PC-3 (cell line): ENCODE measurements around the gene TMA7. TPM values are rescaled to one million over a fixed set of nuclear protein-coding genes. Genes with fewer than 3 reads are reported as not detected.

Experiments used
- ATAC-seq: fragments of 200-7000 bp; cut with Tn5 transposase; 2 replicates; pipeline ENCODE4 v1.9.1; 2020; ENCODE audit warnings: mild to moderate bottlenecking, moderate library complexity
- BruUV-seq: library from RNA; stranded (reverse); fragments of 400-500 nt; replicated peaks from 2 replicates; lab custom pipeline; 2021; lab: Mats Ljungman, UMichigan
- CTCF ChIA-PET: fragments of 300-600 bp; sonication (Branson Sonifier 250); formaldehyde crosslinking; loops from one replicate; lab custom pipeline; 2022; ENCODE audit warnings: antibody characterized with exemption; lab: Charles Lee
- POLR2A ChIA-PET: fragments of 300-600 bp; sonication (Branson Sonifier 250); formaldehyde crosslinking; loops from one replicate; lab custom pipeline; 2022; ENCODE audit warnings: antibody characterized with exemption; ENCODE audit not compliant: unreplicated experiment; lab: Charles Lee
- DNase-seq: peaks from one replicate; pipeline ENCODE4 v3.0.0-alpha.2; 2015
- H2AFZ ChIP-seq: fragments of 300-600 bp; sonication (generic); 2 replicates; pipeline ENCODE4 v1.6.0; 2016; ENCODE audit warnings: antibody characterized with exemption, low read length
- H3F3A ChIP-seq: fragments of 300-600 bp; sonication (generic); one replicate; pipeline ENCODE4 v1.6.0; 2017; ENCODE audit warnings: antibody characterized with exemption, low read length, control low read depth, mild to moderate bottlenecking; ENCODE audit not compliant: unreplicated experiment
- H3K27ac ChIP-seq: fragments of 300-600 bp; sonication (generic); 2 replicates; pipeline ENCODE4 v1.5.1; 2016; ENCODE audit warnings: mild to moderate bottlenecking, low read length
- H3K27me3 ChIP-seq: fragments of 300-600 bp; sonication (generic); 2 replicates; pipeline ENCODE4 v1.6.1; 2016; ENCODE audit warnings: low read length, mixed read lengths
- H3K36me3 ChIP-seq: fragments of 300-600 bp; sonication (generic); 2 replicates; pipeline ENCODE4 v1.6.1; 2016; ENCODE audit warnings: low read depth, mixed run types, low read length, mixed read lengths
- H3K4me1 ChIP-seq: fragments of 300-600 bp; sonication (generic); 2 replicates; pipeline ENCODE4 v1.5.1; 2016; ENCODE audit warnings: low read length; ENCODE audit not compliant: insufficient read depth
- H3K4me2 ChIP-seq: fragments of 300-600 bp; sonication (generic); 2 replicates; pipeline ENCODE4 v1.6.0; 2016; ENCODE audit warnings: low read length
- H3K4me3 ChIP-seq: fragments of 300-600 bp; sonication (generic); 2 replicates; pipeline ENCODE4 v1.5.1; 2016; ENCODE audit warnings: mild to moderate bottlenecking, low read length, mixed read lengths
- H3K79me2 ChIP-seq: fragments of 300-600 bp; sonication (generic); 2 replicates; pipeline ENCODE4 v1.6.1; 2017; ENCODE audit warnings: low read length, mixed read lengths
- H3K9ac ChIP-seq: fragments of 300-600 bp; sonication (generic); 2 replicates; pipeline ENCODE4 v1.6.0; 2016; ENCODE audit warnings: mild to moderate bottlenecking, low read length
- H3K9me2 ChIP-seq: fragments of 300-600 bp; sonication (generic); replicated peaks from 2 replicates; pipeline ENCODE4 v1.6.1; 2016; ENCODE audit warnings: mixed run types, low read length, mixed read lengths
- H3K9me3 ChIP-seq: fragments of 300-600 bp; sonication (generic); 2 replicates; pipeline ENCODE4 v1.6.1; 2016; ENCODE audit warnings: low read length, mixed read lengths
- H4K20me1 ChIP-seq: fragments of 300-600 bp; sonication (generic); 2 replicates; pipeline ENCODE4 v1.6.1; 2016; ENCODE audit warnings: low read length, mixed read lengths
- CTCF ChIP-seq: fragments of 300-600 bp; sonication (generic); conservative IDR thresholded peaks from 2 replicates; pipeline ENCODE4 v1.5.1; 2017; ENCODE audit warnings: antibody characterized with exemption, low read depth, mild to moderate bottlenecking, low read length
- EZH2 ChIP-seq: fragments of 300-600 bp; sonication (generic); IDR thresholded peaks from one replicate; pipeline ENCODE4 v1.6.1; 2017; ENCODE audit warnings: antibody characterized with exemption, mild to moderate bottlenecking, low read length; ENCODE audit not compliant: unreplicated experiment
- EZH2phosphoT487 ChIP-seq: fragments of 300-600 bp; sonication (generic); IDR thresholded peaks from 2 replicates; pipeline ENCODE4 v1.6.1; 2018; ENCODE audit warnings: mild to moderate bottlenecking, antibody characterized with exemption, low read length, borderline replicate concordance
- intact Hi-C: fragments of 100-400 bp; cut with micrococcal nuclease; formaldehyde crosslinking; loops from 2 replicates; pipeline ENCODE4 v1.9.0; 2023
- total RNA-seq: library from RNA; depleted of rRNA; stranded (reverse); fragments of >200 nt; gene quantifications from 2 replicates; pipeline ENCODE4 v1.2.3, GENCODE V29; 2014

TMA7 gene
- total RNA-seq, 1 experiment from 2014 or later = 517 TPM

GRCh38 chr3:48486952-48487351 lies 46.9 kb downstream of the TMA7 start:
- H3K36me3 ChIP-seq = peaks cover 3% of the 10 kb centered on the region; the same call in 1 of the 2 replicates
- ChIA-PET POLR2A (no interaction called here), CTCF (no interaction called here)
- no peak overlapping the region for H3K9ac ChIP-seq
- BruUV-seq = no TSS peak
- H2AFZ ChIP-seq = no peak overlapping the region
- no peaks in the 10 kb centered on the region for H3K9me3 ChIP-seq
- intact Hi-C loops = no loop called here
- H3K9me2 ChIP-seq = no peaks in the 10 kb centered on the region
- no peaks in the 10 kb centered on the region for H3F3A ChIP-seq
- H3K27me3 ChIP-seq = no peaks in the 10 kb centered on the region
- no peaks in the 10 kb centered on the region for H4K20me1 ChIP-seq
- no peak overlapping the region for H3K4me3 ChIP-seq
- no peaks in the 10 kb centered on the region for H3K79me2 ChIP-seq
- H3K4me1 ChIP-seq = no peaks in the 10 kb centered on the region
- no peak overlapping the region for H3K27ac ChIP-seq
- TF ChIP-seq EZH2 (no peak), EZH2phosphoT487 (no peak), CTCF (no peak)
- DNase-seq (no peak), ATAC-seq (no peak)
- H3K4me2 ChIP-seq = no peak overlapping the region

- H3K9ac ChIP-seq = no peak overlapping the region
- no peaks in the 10 kb centered on the region for H3K4me1 ChIP-seq
- no peaks in the 10 kb centered on the region for H3K9me2 ChIP-seq
- H4K20me1 ChIP-seq = no peaks in the 10 kb centered on the region
- ATAC-seq = no peak
- H3K4me3 ChIP-seq = no peak overlapping the region
- no peaks in the 10 kb centered on the region for H3K79me2 ChIP-seq
- no peak for DNase-seq
- no peak overlapping the region for H3K27ac ChIP-seq
- no peak overlapping the region for H2AFZ ChIP-seq
- H3F3A ChIP-seq = no peaks in the 10 kb centered on the region
- peaks cover 3% of the 10 kb centered on the region; the same call in 1 of the 2 replicates for H3K36me3 ChIP-seq
- BruUV-seq = no TSS peak
- intact Hi-C loops = no loop called here
- POLR2A ChIA-PET = interaction anchor here (0.6 kb wide), 1 partner anchor 36 kb away, joined by 4 read pairs; no protein-coding TSS in a partner anchor
- H3K4me2 ChIP-seq = no peak overlapping the region
- no peak for TF ChIP-seq EZH2
- no peak for TF ChIP-seq EZH2phosphoT487
- TF ChIP-seq CTCF = no peak
- no peaks in the 10 kb centered on the region for H3K27me3 ChIP-seq
- CTCF ChIA-PET = no interaction called here
- H3K9me3 ChIP-seq = no peaks in the 10 kb centered on the region
These were observed 52.6 kb downstream of the TMA7 start for GRCh38 chr3:48492461-48493202.

- Histone ChIP-seq H3K4me3 (no peak overlapping the region), H4K20me1 (no peaks in the 10 kb centered on the region), H3K27ac (no peak overlapping the region), H2AFZ (no peak overlapping the region), H3K9me3 (no peaks in the 10 kb centered on the region), H3K4me2 (no peak overlapping the region), H3K9me2 (no peaks in the 10 kb centered on the region), H3K36me3 (peaks cover 3% of the 10 kb centered on the region; the same call in 1 of the 2 replicates), H3K9ac (no peak overlapping the region), H3K79me2 (no peaks in the 10 kb centered on the region), H3K27me3 (no peaks in the 10 kb centered on the region), H3F3A (no peaks in the 10 kb centered on the region), H3K4me1 (no peaks in the 10 kb centered on the region)
- no peak for DNase-seq
- ATAC-seq = no peak
- ChIA-PET POLR2A (interaction anchor here (0.6 kb wide), 1 partner anchor 36 kb away, joined by 4 read pairs; no protein-coding TSS in a partner anchor), CTCF (no interaction called here)
- BruUV-seq = no TSS peak
- TF ChIP-seq EZH2phosphoT487 (no peak), CTCF (no peak), EZH2 (no peak)
- intact Hi-C loops = no loop called here
These were observed 53.1 kb downstream of the TMA7 start for GRCh38 chr3:48493203-48493501.
